Endometrial microvascular endothelial cells (primary cell): ENCODE data around the gene SLC7A6OS. TPM values are rescaled to one million over a fixed set of nuclear protein-coding genes. Genes with fewer than 3 reads are reported as not detected.

Source experiments
- in situ Hi-C: cut with HindIII; loops from 2 replicates; pipeline ENCODE4 v1.10.0; 2017; ENCODE audit warnings: low sequenced_read_pairs, low pct_unique_long_range_greater_than_20kb; ENCODE audit errors: inconsistent ontology term
- total RNA-seq: library from RNA; depleted of rRNA; stranded (reverse); fragments of >200 nt; gene quantifications from one replicate; pipeline ENCODE4 v1.2.3, GENCODE V29; 2015; ENCODE audit errors: inconsistent ontology term

SLC7A6OS gene
- total RNA-seq, 1 donor from 2014 or later, result 7.0 TPM

DNA sequence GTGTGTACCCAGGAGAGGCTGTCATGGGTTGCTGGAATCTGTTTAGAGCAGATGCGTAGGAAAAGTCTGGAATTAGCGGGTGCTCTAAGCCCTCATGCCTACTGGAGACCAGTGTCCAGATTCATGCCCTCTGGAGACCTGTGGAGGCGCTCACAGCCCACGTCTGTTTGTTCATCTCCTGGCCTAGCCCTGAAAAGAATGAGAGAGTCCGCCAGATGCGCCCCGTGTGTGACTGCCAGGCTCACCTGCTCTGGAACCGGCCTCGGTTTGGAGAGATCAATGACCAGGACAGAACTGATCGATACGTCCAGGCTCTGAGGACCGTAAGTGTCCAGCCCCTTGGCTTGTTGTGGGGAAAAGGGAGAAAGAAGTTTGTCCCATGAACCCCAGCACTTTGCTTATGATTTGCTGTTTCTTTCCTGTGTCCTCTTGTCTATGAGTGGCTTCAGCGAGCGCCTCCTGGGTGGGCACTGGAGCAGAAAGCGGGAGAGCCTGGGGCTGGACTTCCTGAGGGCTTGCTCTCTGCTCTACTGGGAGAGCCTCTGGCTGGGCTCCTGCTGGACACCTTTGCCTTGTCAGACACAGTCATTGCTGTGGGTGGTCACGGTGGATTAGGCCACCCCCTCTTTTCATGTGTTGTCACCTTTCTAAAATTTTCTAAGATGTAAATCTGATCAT, 35.4 kb upstream of the SLC7A6OS start:
- in situ Hi-C loops, result no loop called here

DNA sequence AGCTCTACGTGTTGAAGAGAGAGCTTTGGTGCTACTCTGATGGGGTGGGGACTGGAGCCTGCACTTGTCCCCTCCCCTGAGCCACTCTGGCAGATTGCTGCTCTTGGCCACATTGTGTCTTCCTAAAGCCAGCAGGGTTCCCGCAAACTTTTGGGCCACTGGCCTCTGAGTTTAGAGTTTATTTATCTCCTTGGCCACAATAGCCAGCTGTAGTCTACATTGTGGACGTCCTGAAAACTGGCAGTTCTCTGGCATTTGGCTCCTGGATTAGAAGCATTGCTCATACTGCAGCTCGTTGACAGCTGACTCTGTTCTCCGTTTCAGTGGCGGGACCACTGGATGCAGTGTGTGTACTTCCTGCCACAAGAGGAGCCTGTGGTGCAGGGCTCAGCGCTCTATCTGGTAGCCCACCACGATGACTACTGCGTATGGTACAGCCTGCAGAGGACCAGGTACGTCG, 34.6 kb upstream of the SLC7A6OS start:
- in situ Hi-C loops, result no loop called here

DNA sequence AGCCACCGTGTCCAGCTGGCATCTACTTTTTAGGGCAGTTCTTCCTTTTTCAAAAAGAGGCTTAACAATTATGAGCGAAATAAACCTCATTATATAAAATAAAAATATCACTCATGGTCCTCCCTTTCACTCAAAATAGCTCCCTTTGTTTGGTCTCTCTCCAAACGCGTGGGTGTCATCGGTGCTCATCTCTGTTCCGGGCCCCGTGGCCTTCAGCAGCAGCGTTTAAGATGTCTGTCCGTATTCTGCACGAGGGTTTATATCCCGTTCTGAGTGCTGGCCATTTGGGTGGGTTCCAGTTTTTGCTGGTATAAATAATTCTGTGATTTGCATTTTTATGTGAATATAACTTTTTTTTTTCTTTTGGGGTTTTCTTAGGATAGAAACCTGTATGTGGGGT, 33.5 kb upstream of the SLC7A6OS start:
- in situ Hi-C loops, result no loop called here

DNA sequence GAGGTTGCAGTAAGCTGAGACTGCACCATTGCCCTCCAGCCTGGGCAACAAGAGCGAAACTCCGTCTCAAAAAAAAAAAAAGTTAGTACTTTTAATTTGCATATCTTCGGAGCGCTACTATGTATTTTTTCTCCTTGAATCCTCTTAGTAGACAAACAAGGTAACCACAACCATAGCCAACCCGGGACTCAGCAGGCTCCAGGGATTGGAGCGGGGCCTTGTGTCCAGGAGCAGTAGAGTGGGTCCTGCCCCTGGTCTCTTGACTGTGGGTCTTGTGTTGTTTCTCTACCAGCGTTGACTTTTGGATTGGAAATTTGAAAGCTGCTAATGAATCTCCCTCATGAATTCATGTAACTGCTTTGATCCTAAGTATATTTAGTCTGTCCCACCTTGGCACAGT, 32.4 kb upstream of the SLC7A6OS start:
- in situ Hi-C loops, result no loop called here

- in situ Hi-C loops, result no loop called here
Observed at GRCh38 chr16:68342620-68343019, 31.9 kb upstream of the SLC7A6OS start.

GRCh38 chr16:68339214-68339613, 28.5 kb upstream of the SLC7A6OS start:
- in situ Hi-C loops, result no loop called here

DNA sequence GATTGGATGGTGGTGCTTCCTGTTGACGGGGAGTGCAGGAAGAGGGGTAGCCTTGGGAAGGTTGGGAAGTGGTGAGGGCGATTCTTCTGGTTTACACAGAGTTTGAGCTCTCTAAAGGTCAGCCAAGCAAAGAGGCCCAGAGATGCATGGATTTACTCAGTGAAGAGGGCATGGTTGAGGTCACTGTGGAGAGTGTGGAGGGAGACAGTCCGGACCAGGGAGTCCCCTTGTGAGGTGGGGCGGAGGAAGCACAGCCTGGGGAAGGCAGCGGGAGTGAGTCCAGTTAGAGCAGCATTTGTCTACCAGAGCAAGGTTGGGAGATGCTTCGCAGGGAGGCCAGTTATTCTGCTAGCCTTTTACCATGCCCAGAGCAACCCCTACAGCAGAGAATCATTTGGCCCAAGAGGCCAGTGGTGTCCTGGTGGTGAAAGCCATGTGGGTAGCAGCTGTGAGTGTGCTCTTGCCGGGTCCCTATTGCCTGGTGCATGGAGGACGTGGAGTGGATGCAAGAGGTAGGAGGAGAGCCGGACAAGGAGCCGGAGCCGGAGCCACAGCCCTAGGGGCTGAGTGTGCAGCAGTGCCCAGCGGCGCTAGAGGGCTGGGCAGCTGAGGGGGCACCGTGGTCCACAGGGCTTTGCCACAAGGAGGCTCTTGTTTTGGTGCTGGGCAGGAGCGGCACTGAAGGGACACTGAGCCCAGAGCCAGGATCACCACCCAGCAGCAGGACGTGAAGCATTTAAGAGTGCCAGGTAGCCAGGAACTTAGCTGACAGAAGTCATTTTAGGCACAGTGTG, 27.8 kb upstream of the SLC7A6OS start:
- in situ Hi-C loops, result no loop called here

GRCh38 chr16:68335175-68335574, 24.4 kb upstream of the SLC7A6OS start:
- in situ Hi-C loops, result no loop called here

DNA sequence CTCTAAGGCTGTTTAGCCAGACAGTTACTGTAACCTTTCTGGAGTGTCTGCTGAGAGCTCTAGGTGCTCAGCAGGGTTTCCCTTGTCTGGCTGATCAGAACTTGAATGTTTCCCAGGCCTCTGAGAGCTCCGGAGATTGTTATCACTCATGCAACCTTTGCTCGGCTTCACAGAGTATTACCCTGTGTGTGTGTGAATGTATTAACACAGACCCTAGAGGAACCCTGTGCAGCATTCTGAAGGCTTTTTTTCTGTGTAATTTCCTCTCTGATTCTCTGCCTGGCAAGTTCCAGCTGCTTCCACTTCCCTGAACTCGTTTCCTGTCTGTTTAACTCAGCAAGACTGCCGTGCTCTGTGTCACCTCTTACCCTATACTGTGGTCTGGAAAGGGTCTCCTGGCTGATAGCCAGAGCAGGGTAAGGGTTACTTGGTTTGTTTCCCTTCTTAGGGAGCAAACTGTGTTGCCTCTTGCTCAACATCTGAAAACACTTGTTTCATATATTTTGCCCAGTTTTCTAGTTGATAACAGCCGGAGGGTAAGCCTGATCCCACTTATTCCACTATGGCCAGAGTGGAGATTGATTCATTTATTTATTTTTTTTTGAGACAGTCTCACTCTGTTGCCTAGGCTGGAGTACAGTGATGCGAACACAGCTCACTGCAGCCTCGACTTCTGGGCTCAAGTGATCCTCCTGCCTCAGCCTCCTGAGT, 21.8 kb upstream of the SLC7A6OS start:
- in situ Hi-C loops, result no loop called here

GRCh38 chr16:68331879-68332410, 21.2 kb upstream of the SLC7A6OS start:
- in situ Hi-C loops, result no loop called here

- in situ Hi-C loops, result no loop called here
Observed at GRCh38 chr16:68328860-68329390, 18.2 kb upstream of the SLC7A6OS start.

DNA sequence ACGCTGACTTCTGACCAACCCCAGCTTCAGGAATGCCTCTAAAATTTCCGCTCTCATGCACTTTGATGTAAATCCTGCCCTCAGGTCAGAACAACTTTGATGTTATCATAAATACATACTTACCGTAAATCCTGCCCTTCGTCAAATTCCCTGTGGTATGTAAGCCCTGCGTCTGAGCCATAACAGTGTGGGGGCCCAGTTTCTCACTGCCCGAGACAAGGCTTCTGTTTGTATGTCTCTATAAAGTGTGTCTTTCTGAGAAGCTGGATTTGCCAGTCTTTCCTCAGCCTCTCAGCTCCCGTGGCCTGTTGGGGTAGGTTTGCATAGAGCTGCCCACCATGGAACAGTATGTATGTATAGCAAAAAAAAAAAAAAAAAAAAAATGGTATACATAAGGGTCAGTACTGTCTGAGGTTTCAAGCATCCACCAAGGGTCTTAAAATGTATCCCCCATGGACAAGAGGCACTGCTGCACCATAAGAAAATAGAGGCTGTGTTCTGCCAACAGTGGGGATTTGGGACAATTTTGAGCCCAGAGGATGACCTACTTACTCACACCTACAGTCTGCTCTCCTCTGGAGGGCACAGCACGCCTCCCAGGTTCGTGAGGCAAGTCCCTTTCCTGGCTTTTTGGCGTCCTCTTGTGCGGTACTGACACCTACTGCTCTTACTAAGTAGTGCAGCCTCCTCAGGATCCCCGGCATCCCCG, 17.6 kb upstream of the SLC7A6OS start:
- in situ Hi-C loops, result no loop called here

GRCh38 chr16:68324780-68325357, 14.1 kb upstream of the SLC7A6OS start:
- in situ Hi-C loops, result no loop called here

DNA sequence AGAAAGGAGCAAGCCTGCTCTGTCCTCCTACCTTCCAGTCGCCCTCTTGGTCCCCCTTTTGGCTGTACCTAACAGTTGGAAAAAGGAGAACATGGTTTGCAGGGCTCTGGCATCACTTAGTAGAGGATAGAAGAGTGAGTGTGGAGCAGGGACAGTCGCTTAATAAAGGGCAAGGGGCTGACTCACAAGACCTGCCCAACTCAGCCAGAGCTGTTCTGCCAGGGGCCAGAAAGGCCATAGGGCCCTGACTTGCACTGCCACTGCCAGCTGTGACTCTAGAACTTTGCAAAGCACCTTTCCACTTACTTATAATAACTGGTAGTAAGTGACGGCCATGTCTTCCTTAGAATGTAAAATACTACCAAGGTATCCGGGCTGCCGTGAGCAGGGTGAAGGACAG, 13.6 kb upstream of the SLC7A6OS start:
- in situ Hi-C loops, result no loop called here

- in situ Hi-C loops, result no loop called here
Observed at GRCh38 chr16:68319185-68319908, 8.6 kb upstream of the SLC7A6OS start.

DNA sequence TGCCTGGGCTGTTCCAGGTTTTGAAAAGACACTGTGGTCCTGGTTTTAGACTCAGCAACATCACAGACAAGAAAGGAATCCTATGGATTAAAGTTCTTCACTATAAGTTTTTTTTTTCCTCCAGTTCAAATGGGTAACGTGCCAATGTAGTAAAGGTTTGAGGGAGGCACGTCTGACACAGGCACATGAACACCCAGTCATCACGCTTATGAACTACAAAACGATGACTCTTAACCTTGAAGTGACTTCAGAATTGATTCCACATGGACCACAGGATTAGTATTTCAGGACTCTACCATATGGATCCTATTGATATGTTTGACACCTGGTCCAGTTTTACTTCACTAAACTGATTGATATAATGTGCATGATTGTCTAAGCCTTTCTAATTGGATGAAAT, 2.4 kb upstream of the SLC7A6OS start:
- in situ Hi-C loops, result no loop called here

DNA sequence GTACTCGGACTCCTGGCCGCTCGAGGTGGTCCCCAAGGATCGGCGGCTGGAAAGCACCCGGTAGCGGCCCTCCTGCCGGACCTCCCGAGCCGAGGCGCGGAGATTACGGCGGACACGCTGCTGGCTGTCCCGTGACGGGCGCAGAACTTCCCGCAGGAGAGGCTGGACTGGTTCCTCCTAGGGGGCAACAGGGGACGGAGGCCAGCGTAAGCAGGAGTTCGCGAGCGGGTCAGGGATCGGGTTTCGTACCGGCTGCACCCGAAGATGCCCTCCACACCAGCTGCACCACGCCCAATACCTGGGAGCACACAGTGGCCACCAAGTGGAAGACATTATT, 341 bp downstream of the SLC7A6OS start:
- in situ Hi-C loops, result no loop called here

GRCh38 chr16:68309799-68310198, 947 bp downstream of the SLC7A6OS start:
- in situ Hi-C loops, result no loop called here
